ENCODE data around the gene NAGPA. TPM values are rescaled to one million over a fixed set of nuclear protein-coding genes. Genes with fewer than 3 reads are reported as not detected.

Gene NAGPA
- total and polyA plus RNA-seq, 7 donors: 4.4 to 12.3 (median 6.9) TPM

GRCh38 chr16:5005916-5006315 is 27.8 kb downstream of the NAGPA start:
- no peak for ATAC-seq
- intact Hi-C loops (cut with DNase I): no loop called here
- no peak for DNase-seq

GRCh38 chr16:5004311-5004710 is 29.4 kb downstream of the NAGPA start:
- no peak for DNase-seq
- Histone ChIP-seq H3K36me3 (ENCODE audit: insufficient read depth in 1 of 2, low read depth in 1 of 2) (no peaks in the 10 kb centered on the region), H3K4me3 (no peak overlapping the region), H3K27ac (no peak overlapping the region), H3K27me3 (ENCODE audit: insufficient read depth in 3 of 3, low read length in 2 of 3) (no peaks in the 10 kb centered on the region), H3K9me3 (no peaks in the 10 kb centered on the region), H3K4me1 (no peaks in the 10 kb centered on the region)
- intact Hi-C loops (cut with DNase I): no loop called here
- no peak for ATAC-seq
- 71 to 78% (median 77%) methylated on average over 5 of the region's 5 CpGs for WGBS, 3 donors
- no peak for TF ChIP-seq CTCF (IDR thresholded peaks at IDR 0.05)

More at GRCh38 chr16:5005916-5006315, 27.8 kb downstream of the NAGPA start:
- H3K27ac ChIP-seq: no peak overlapping the region
- H3K4me3 ChIP-seq: no peak overlapping the region
- WGBS, 3 donors: 60 to 84% (median 71%) methylated on average over 4 of the region's 4 CpGs
- no peaks in the 10 kb centered on the region for H3K9me3 ChIP-seq
- TF ChIP-seq CTCF (IDR thresholded peaks at IDR 0.05): no peak
- H3K36me3 ChIP-seq (ENCODE audit: insufficient read depth in 1 of 2, low read depth in 1 of 2): no peaks in the 10 kb centered on the region
- no peaks in the 10 kb centered on the region for H3K4me1 ChIP-seq
- H3K27me3 ChIP-seq (ENCODE audit: insufficient read depth in 3 of 3, low read length in 2 of 3): no peaks in the 10 kb centered on the region

- Histone ChIP-seq H3K4me3 (no peak overlapping the region), H3K36me3 (ENCODE audit: insufficient read depth in 1 of 2, low read depth in 1 of 2) (no peaks in the 10 kb centered on the region), H3K27me3 (ENCODE audit: insufficient read depth in 3 of 3, low read length in 2 of 3) (no peaks in the 10 kb centered on the region), H3K27ac (no peak overlapping the region), H3K9me3 (no peaks in the 10 kb centered on the region), H3K4me1 (no peaks in the 10 kb centered on the region)
- DNase-seq: no peak
- 92 to 94% (median 92%) methylated on average over 10 of the region's 10 CpGs for WGBS, 3 donors
- no peak for TF ChIP-seq CTCF (IDR thresholded peaks at IDR 0.05)
- intact Hi-C loops (cut with DNase I): no loop called here
- ATAC-seq: no peak
Observed at GRCh38 chr16:5003828-5004227, 29.9 kb downstream of the NAGPA start.

- no peak for DNase-seq
- H3K36me3 ChIP-seq (ENCODE audit: insufficient read depth in 1 of 2, low read depth in 1 of 2): no peaks in the 10 kb centered on the region
- H3K27me3 ChIP-seq (ENCODE audit: insufficient read depth in 3 of 3, low read length in 2 of 3): no peaks in the 10 kb centered on the region
- intact Hi-C loops (cut with DNase I): no loop called here
- no peak overlapping the region for H3K27ac ChIP-seq
- no peak for ATAC-seq
- H3K4me1 ChIP-seq: no peaks in the 10 kb centered on the region
- H3K9me3 ChIP-seq: no peaks in the 10 kb centered on the region
- WGBS, 3 donors: 83 to 84% (median 83%) methylated on average over 9 to 12 of the region's 12 CpGs
- TF ChIP-seq CTCF (IDR thresholded peaks at IDR 0.05): no peak
- no peak overlapping the region for H3K4me3 ChIP-seq
Observed at GRCh38 chr16:5003211-5003610, 30.5 kb downstream of the NAGPA start.

- Histone ChIP-seq H3K27ac (no peak overlapping the region), H3K36me3 (ENCODE audit: insufficient read depth in 1 of 2, low read depth in 1 of 2) (no peaks in the 10 kb centered on the region), H3K4me1 (no peaks in the 10 kb centered on the region), H3K9me3 (no peaks in the 10 kb centered on the region), H3K27me3 (ENCODE audit: insufficient read depth in 3 of 3, low read length in 2 of 3) (no peaks in the 10 kb centered on the region), H3K4me3 (no peak overlapping the region)
- DNase-seq (no peak), ATAC-seq (no peak)
- intact Hi-C loops (cut with DNase I): no loop called here
- WGBS, 3 donors: 57 to 65% (median 64%) methylated on average over 3 of the region's 3 CpGs
- TF ChIP-seq CTCF (IDR thresholded peaks at IDR 0.05): no peak
Observed at GRCh38 chr16:5002699-5003143, 31.0 kb downstream of the NAGPA start.

All from psoas muscle (tissue), 8 donors.